Neural progenitor cell (in vitro differentiated cells): Measurements from ENCODE around the gene SUN1. TPM values are rescaled to one million over a fixed set of nuclear protein-coding genes. Genes with fewer than 3 reads are reported as not detected.

Experiments used
- DNase-seq: peaks from one replicate; pipeline ENCODE4 v3.0.0-alpha.2; 2016; ENCODE audit warnings: low spot score
- H2AFZ ChIP-seq: fragments of 200-600 bp; sonication (generic); replicated peaks from 2 replicates; pipeline ENCODE4 v1.6.1; 2016; ENCODE audit warnings: antibody characterized with exemption
- H3F3A ChIP-seq: fragments of 200-600 bp; sonication (generic); 2 replicates; pipeline ENCODE4 v1.6.1; 2016; ENCODE audit warnings: antibody characterized with exemption, low read depth
- H3K27ac ChIP-seq: fragments of 200-600 bp; sonication (generic); 2 replicates; pipeline ENCODE4 v1.5.1; 2016; ENCODE audit warnings: mild to moderate bottlenecking
- H3K27me3 ChIP-seq: fragments of 200-600 bp; sonication (generic); 2 replicates; pipeline ENCODE4 v1.6.1; 2016; ENCODE audit warnings: mild to moderate bottlenecking, moderate library complexity
- H3K36me3 ChIP-seq: fragments of 200-600 bp; sonication (generic); 2 replicates; pipeline ENCODE4 v1.5.1; 2016
- H3K4me1 ChIP-seq: fragments of 200-600 bp; sonication (generic); 2 replicates; pipeline ENCODE4 v1.6.1; 2016; ENCODE audit warnings: mixed run types
- H3K4me2 ChIP-seq: fragments of 200-600 bp; sonication (generic); 2 replicates; pipeline ENCODE4 v1.6.1; 2016
- H3K4me3 ChIP-seq: fragments of 200-600 bp; sonication (generic); 2 replicates; pipeline ENCODE4 v1.5.1; 2016
- H3K79me2 ChIP-seq: fragments of 200-600 bp; sonication (generic); 2 replicates; pipeline ENCODE4 v1.6.1; 2016; ENCODE audit warnings: low read depth
- H3K9ac ChIP-seq: fragments of 200-600 bp; sonication (generic); 2 replicates; pipeline ENCODE4 v1.6.1; 2016
- H3K9me3 ChIP-seq: fragments of 200-600 bp; sonication (generic); 2 replicates; pipeline ENCODE4 v1.5.1; 2016; ENCODE audit warnings: low read depth
- H4K20me1 ChIP-seq: fragments of 200-600 bp; sonication (generic); 2 replicates; pipeline ENCODE4 v1.6.1; 2016; ENCODE audit warnings: low read depth
- H3K27ac Mint-ChIP-seq: 3 replicates; pipeline ENCODE4 v1.8.0; 2021; ENCODE audit warnings: mixed read lengths
- H3K27me3 Mint-ChIP-seq: 2 replicates; pipeline ENCODE4 v1.8.0; 2022; ENCODE audit warnings: low read depth, mild to moderate bottlenecking, inconsistent platforms, moderate library complexity, mixed read lengths; ENCODE audit not compliant: insufficient read depth
- H3K36me3 Mint-ChIP-seq: 3 replicates; pipeline ENCODE4 v1.8.0; 2021; ENCODE audit warnings: mixed read lengths
- H3K4me1 Mint-ChIP-seq: 3 replicates; pipeline ENCODE4 v1.8.0; 2021; ENCODE audit warnings: mixed read lengths
- H3K4me3 Mint-ChIP-seq: 3 replicates; pipeline ENCODE4 v1.8.0; 2021; ENCODE audit warnings: mild to moderate bottlenecking, moderate library complexity, mixed read lengths
- H3K9me3 Mint-ChIP-seq: 3 replicates; pipeline ENCODE4 v1.8.0; 2020; ENCODE audit warnings: mixed read lengths
- EZH2 ChIP-seq: fragments of 200-600 bp; sonication (generic); IDR thresholded peaks from 2 replicates; pipeline ENCODE4 v1.6.1; 2017; ENCODE audit warnings: antibody characterized with exemption, mild to moderate bottlenecking, moderate library complexity
- EZH2phosphoT487 ChIP-seq: fragments of 200-600 bp; sonication (generic); IDR thresholded peaks from 2 replicates; pipeline ENCODE4 v1.6.1; 2017; ENCODE audit warnings: antibody characterized with exemption
- total RNA-seq: library from RNA; depleted of rRNA; stranded (reverse); fragments of >200 nt; gene quantifications from 2 replicates; pipeline ENCODE4 v1.2.3, GENCODE V29; 2015; ENCODE audit warnings: low replicate concordance
- TF ChIP-seq, protein P1 (sequence below): fragments of 200-600 bp; sonication (generic); IDR thresholded peaks from 2 replicates; pipeline ENCODE4 v1.5.1; 2017; ENCODE audit warnings: antibody characterized with exemption, mild to moderate bottlenecking

The SUN1 gene
- total RNA-seq, 1 donor from 2014 or later, result 104 TPM

DNA sequence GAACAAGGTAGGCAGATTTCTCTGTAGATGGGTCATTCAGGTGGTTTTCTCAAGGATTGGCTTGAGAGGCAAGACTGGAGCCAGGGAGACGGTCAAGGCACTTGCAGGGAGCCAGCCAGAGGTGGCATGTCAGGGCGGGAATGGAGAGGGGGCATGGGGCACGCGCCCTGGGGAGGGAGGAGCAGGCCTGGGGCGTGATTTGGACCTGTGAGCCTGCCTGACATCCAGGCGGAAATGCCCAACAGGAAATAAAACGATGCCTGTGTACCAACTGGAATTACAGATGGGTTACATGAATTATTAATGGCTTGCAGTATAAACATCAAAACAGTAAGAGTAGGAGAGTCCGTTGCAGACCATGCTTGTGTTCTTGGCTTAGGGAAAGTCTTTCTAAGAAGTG, 8.6 kb upstream of the SUN1 start:
- H3K4me1 ChIP-seq, result no peaks in the 10 kb centered on the region
- no peak overlapping the region for H3K9ac ChIP-seq
- DNase-seq, result no peak
- H3K27me3 ChIP-seq, result no peaks in the 10 kb centered on the region
- H3K9me3 Mint-ChIP-seq, result peaks cover 4% of the 10 kb centered on the region
- H3K27me3 Mint-ChIP-seq, result peaks cover 4% of the 10 kb centered on the region
- H3K36me3 ChIP-seq, result no peaks in the 10 kb centered on the region
- H3K4me3 ChIP-seq, result no peak overlapping the region
- H3K27ac Mint-ChIP-seq, result peak overlapping the region; percentile 2
- no peaks in the 10 kb centered on the region for H3K9me3 ChIP-seq
- no peaks in the 10 kb centered on the region for H3F3A ChIP-seq
- H4K20me1 ChIP-seq, result peaks cover 88% of the 10 kb centered on the region
- TF ChIP-seq EZH2 (no peak), EZH2phosphoT487 (no peak)
- TF ChIP-seq, protein P1, sequence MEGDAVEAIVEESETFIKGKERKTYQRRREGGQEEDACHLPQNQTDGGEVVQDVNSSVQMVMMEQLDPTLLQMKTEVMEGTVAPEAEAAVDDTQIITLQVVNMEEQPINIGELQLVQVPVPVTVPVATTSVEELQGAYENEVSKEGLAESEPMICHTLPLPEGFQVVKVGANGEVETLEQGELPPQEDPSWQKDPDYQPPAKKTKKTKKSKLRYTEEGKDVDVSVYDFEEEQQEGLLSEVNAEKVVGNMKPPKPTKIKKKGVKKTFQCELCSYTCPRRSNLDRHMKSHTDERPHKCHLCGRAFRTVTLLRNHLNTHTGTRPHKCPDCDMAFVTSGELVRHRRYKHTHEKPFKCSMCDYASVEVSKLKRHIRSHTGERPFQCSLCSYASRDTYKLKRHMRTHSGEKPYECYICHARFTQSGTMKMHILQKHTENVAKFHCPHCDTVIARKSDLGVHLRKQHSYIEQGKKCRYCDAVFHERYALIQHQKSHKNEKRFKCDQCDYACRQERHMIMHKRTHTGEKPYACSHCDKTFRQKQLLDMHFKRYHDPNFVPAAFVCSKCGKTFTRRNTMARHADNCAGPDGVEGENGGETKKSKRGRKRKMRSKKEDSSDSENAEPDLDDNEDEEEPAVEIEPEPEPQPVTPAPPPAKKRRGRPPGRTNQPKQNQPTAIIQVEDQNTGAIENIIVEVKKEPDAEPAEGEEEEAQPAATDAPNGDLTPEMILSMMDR, result no peak
- H2AFZ ChIP-seq, result no peak overlapping the region
- H3K4me3 Mint-ChIP-seq, result no peak overlapping the region
- peaks cover 19% of the 10 kb centered on the region for H3K36me3 Mint-ChIP-seq
- H3K79me2 ChIP-seq, result peaks cover 100% of the 10 kb centered on the region
- H3K4me2 ChIP-seq, result no peak overlapping the region
- H3K27ac ChIP-seq, result no peak overlapping the region
- peaks cover 23% of the 10 kb centered on the region for H3K4me1 Mint-ChIP-seq

DNA sequence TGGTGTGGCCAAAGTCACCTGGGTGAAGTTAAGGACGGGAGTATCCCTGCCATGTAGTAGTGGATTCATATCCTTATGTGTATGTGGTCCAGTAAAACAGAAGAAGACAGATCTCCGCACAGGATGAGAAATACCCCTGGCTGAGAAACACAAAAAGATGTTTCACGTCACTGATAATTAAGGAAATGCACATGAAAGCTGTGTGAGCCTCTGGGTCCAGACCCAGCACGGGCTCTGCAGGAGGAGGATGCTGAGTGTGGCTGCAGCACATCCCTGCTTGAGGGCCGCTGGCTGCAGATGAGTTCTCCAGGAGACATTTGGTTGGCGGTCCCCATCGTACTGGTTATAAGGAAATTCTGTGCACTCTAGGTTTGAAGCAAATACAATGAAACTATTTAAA, 8.2 kb upstream of the SUN1 start:
- H3K79me2 ChIP-seq, result peaks cover 100% of the 10 kb centered on the region
- H3K36me3 ChIP-seq, result no peaks in the 10 kb centered on the region
- no peaks in the 10 kb centered on the region for H3K27me3 ChIP-seq
- no peak overlapping the region for H3K27ac ChIP-seq
- peaks cover 88% of the 10 kb centered on the region for H4K20me1 ChIP-seq
- no peaks in the 10 kb centered on the region for H3F3A ChIP-seq
- no peak overlapping the region for H3K4me2 ChIP-seq
- H3K27me3 Mint-ChIP-seq, result peaks cover 4% of the 10 kb centered on the region
- peaks cover 22% of the 10 kb centered on the region for H3K4me1 Mint-ChIP-seq
- peak overlapping the region; percentile 2 for H3K27ac Mint-ChIP-seq
- DNase-seq, result no peak
- H2AFZ ChIP-seq, result no peak overlapping the region
- peaks cover 2% of the 10 kb centered on the region for H3K9me3 Mint-ChIP-seq
- H3K4me1 ChIP-seq, result no peaks in the 10 kb centered on the region
- no peak overlapping the region for H3K9ac ChIP-seq
- no peak for TF ChIP-seq EZH2phosphoT487
- TF ChIP-seq, protein P1, result no peak
- TF ChIP-seq EZH2, result no peak
- H3K4me3 Mint-ChIP-seq, result no peak overlapping the region
- H3K36me3 Mint-ChIP-seq, result peaks cover 18% of the 10 kb centered on the region
- no peak overlapping the region for H3K4me3 ChIP-seq
- no peaks in the 10 kb centered on the region for H3K9me3 ChIP-seq

DNA sequence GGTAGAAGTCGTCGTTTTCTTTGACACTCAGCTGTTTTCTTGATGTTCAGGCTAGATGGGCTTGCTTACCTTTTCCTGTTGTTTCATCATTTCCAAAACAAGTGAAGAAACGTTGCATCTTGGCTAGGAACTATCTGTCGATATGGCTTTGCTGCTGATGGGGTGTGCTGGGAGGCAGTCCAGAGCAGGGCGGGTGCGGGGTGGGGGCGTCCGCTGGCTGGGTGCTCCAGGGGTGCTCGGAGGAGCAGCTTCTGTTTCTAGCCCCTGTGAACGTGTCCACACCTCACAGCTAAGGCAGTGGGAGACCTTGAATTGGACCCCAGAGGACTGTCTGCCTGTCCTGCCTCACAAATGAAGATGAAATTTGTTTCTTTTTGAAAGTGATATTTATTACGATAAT, 7.6 kb upstream of the SUN1 start:
- Histone ChIP-seq H3K27me3 (no peaks in the 10 kb centered on the region), H3F3A (no peaks in the 10 kb centered on the region), H3K4me2 (no peak overlapping the region), H3K9ac (no peak overlapping the region), H3K4me3 (no peak overlapping the region), H3K4me1 (no peaks in the 10 kb centered on the region), H3K36me3 (no peaks in the 10 kb centered on the region), H2AFZ (no peak overlapping the region), H4K20me1 (peaks cover 85% of the 10 kb centered on the region), H3K9me3 (no peaks in the 10 kb centered on the region), H3K27ac (no peak overlapping the region), H3K79me2 (peaks cover 100% of the 10 kb centered on the region)
- no peak overlapping the region for H3K4me3 Mint-ChIP-seq
- H3K27ac Mint-ChIP-seq, result no peak overlapping the region
- TF ChIP-seq EZH2, result no peak
- TF ChIP-seq, protein P1, result no peak
- peaks cover 22% of the 10 kb centered on the region for H3K4me1 Mint-ChIP-seq
- no peak for DNase-seq
- peaks cover 14% of the 10 kb centered on the region for H3K36me3 Mint-ChIP-seq
- H3K27me3 Mint-ChIP-seq, result peaks cover 4% of the 10 kb centered on the region
- no peaks in the 10 kb centered on the region for H3K9me3 Mint-ChIP-seq
